Esophagus squamous epithelium (tissue), 4 donors: Measurements from ENCODE around the gene PPP3CA.

ENCODE experiments used
- CTCF ChIP-seq, 6 experiments: fragments of 450-650 bp in 4 of 6; fragments of 200-600 bp in 2 of 6; sonication (generic) in 2 of 6; IDR thresholded peaks; one replicate each; pipeline ENCODE4 v1.5.1; 2016 to 2019; ENCODE audit warnings: antibody characterized with exemption in 6 of 6, mild to moderate bottlenecking in 4 of 6, moderate library complexity in 4 of 6
- POLR2A ChIP-seq, 4 donors: fragments of 450-650 bp; IDR thresholded peaks; one replicate each; pipeline ENCODE4 v1.6.1; 2017; ENCODE audit warnings: antibody characterized with exemption in 4 of 4, mild to moderate bottlenecking in 4 of 4, moderate library complexity in 3 of 4

DNA sequence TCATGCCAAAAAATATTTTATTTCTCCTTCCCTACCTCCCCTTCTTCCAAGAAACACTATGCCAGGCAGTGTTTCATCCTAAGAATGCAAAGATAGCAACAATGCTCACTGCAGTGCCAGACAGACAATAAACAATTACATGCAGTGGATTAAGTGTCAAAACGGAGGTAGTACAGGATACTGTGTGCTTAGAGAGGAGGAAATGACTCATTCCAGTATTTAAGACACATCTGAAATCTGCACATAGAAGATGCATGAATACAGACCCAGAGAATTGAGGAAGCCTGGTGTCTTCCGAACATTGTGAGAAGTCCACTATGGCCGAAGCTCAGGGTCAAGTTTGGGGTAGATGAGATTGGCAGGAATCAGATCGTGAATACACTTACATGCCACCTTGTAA lies 326.4 kb downstream of the PPP3CA start:
- TF ChIP-seq CTCF (IDR thresholded peaks at IDR 0.05) (no peak), POLR2A (IDR thresholded peaks at IDR 0.05) (no peak)
